Right lobe of liver (tissue), 6 donors: ENCODE results near the gene EEFSEC. TPM values are rescaled to one million over a fixed set of nuclear protein-coding genes. Genes with fewer than 3 reads are reported as not detected.

Experiments
- ATAC-seq, 4 donors: fragments of 200-7000 bp; cut with Tn5 transposase; one replicate each; pipeline ENCODE4 v1.9.1; 2020; ENCODE audit warnings: mild to moderate bottlenecking in 4 of 4, moderate library complexity in 4 of 4
- DNase-seq, 3 donors: peaks; one replicate each; pipeline ENCODE4 v3.0.0-alpha.2; 2020
- H3K27ac ChIP-seq, 3 donors: fragments of 200-600 bp; one replicate each; pipeline ENCODE4 v1.8.0; 2022
- H3K27me3 ChIP-seq, 2 donors: fragments of 200-600 bp; one replicate each; pipeline ENCODE4 v1.8.0; 2022
- H3K36me3 ChIP-seq, 4 donors: fragments of 200-600 bp; sonication (generic) in 1 of 4; one replicate each; pipeline versions ENCODE4 v1.5.1 to v1.8.0; 2017 to 2022; ENCODE audit warnings: control low read depth in 1 of 4
- H3K4me1 ChIP-seq, 4 donors: fragments of 200-600 bp; sonication (generic) in 1 of 4; one replicate each; pipeline versions ENCODE4 v1.5.1 to v1.8.0; 2017 to 2022; ENCODE audit warnings: control low read depth in 1 of 4
- H3K4me3 ChIP-seq, 3 donors: fragments of 200-600 bp; one replicate each; pipeline ENCODE4 v1.8.0; 2022
- H3K9me3 ChIP-seq, 4 donors: fragments of 200-600 bp; sonication (generic) in 1 of 4; one replicate each; pipeline versions ENCODE4 v1.5.1 to v1.8.0; 2017 to 2022; ENCODE audit warnings: control low read depth in 1 of 4
- CTCF ChIP-seq, 4 donors: fragments of 200-600 bp in 3 of 4; fragments of 450-650 bp in 1 of 4; IDR thresholded peaks; one replicate each; pipeline versions ENCODE4 v1.5.1 to v1.8.0; 2016 to 2022; ENCODE audit warnings: antibody characterized with exemption in 4 of 4, mild to moderate bottlenecking in 2 of 4
- POLR2A ChIP-seq: fragments of 450-650 bp; IDR thresholded peaks from one replicate; pipeline ENCODE4 v1.6.1; 2017; ENCODE audit warnings: antibody characterized with exemption, mild to moderate bottlenecking
- WGBS: methylation state at CpG from one replicate; pipeline ENCODE4 v1.1.6; 2018; ENCODE audit warnings: low coverage, low lambda C conversion rate; ENCODE audit not compliant: insufficient coverage; ENCODE audit errors: missing lambda C conversion rate; 5-methylcytosine and 5-hydroxymethylcytosine counted together
- intact Hi-C, 2 donors: fragments of 100-400 bp; cut with DNase I; formaldehyde crosslinking; loops; one replicate each; pipeline versions ENCODE4 v1.11.2 to v1.14.1; 2022
- total RNA-seq, 6 experiments: library from RNA; depleted of rRNA in 2 of 6; stranded (reverse); fragments of >200 nt in 2 of 6; fragmentation: NEBNext Ultra II Directional in 3 of 6; extraction: Animal tissue kit (Norgen Biotek cat#: 25700) in 3 of 6; gene quantifications; one replicate each; pipeline versions ENCODE4 v1.1.0 to v1.2.4, GENCODE V29; 2016 to 2023
- donor health status: DM: no; HTN: yes; CAD: no.
- donor health status: DM: no; HTN: no; CAD: no.
- donor health status: DM: no; HTN: no; CAD: no.
- donor health status: DM: no; HTN: yes; CAD: no.
- donor health status: DM: no; HTN: yes; CAD: no.

The EEFSEC gene
- total RNA-seq, 6 experiments from 2014 or later, result 10.1 to 24.0 (median 13.4) TPM

GRCh38 chr3:128192131-128192530, 38.9 kb downstream of the EEFSEC start:
- H3K4me1 ChIP-seq, result no peaks in the 10 kb centered on the region
- H3K27me3 ChIP-seq, result no peaks in the 10 kb centered on the region
- H3K27ac ChIP-seq, result no peak overlapping the region
- 85% methylated on average over 4 of the region's 7 CpGs for WGBS
- no peaks in the 10 kb centered on the region for H3K36me3 ChIP-seq
- no peak for ATAC-seq
- no peak for TF ChIP-seq CTCF (IDR thresholded peaks at IDR 0.05)
- no peak for TF ChIP-seq POLR2A
- H3K4me3 ChIP-seq, result no peak overlapping the region
- no peaks in the 10 kb centered on the region for H3K9me3 ChIP-seq
- intact Hi-C loops, result no loop called here
- no peak for DNase-seq

- H3K36me3 ChIP-seq, result no peaks in the 10 kb centered on the region
- TF ChIP-seq POLR2A (no peak), CTCF (IDR thresholded peaks at IDR 0.05) (no peak)
- H3K4me3 ChIP-seq, result no peak overlapping the region
- intact Hi-C loops, result no loop called here
- 80% methylated on average over 1 of the region's 2 CpGs for WGBS
- no peaks in the 10 kb centered on the region for H3K9me3 ChIP-seq
- H3K27ac ChIP-seq, result no peak overlapping the region
- H3K4me1 ChIP-seq, result no peaks in the 10 kb centered on the region
- ATAC-seq (no peak), DNase-seq (no peak)
- no peaks in the 10 kb centered on the region for H3K27me3 ChIP-seq
Measured at GRCh38 chr3:128193168-128193567, 39.9 kb downstream of the EEFSEC start.

GRCh38 chr3:128194843-128195242, 41.6 kb downstream of the EEFSEC start:
- Histone ChIP-seq H3K4me1 (no peaks in the 10 kb centered on the region), H3K9me3 (no peaks in the 10 kb centered on the region), H3K27me3 (no peaks in the 10 kb centered on the region), H3K27ac (no peak overlapping the region), H3K36me3 (no peaks in the 10 kb centered on the region), H3K4me3 (no peak overlapping the region)
- TF ChIP-seq POLR2A (no peak), CTCF (IDR thresholded peaks at IDR 0.05) (no peak)
- intact Hi-C loops, result no loop called here
- WGBS, result 69% methylated on average over 4 of the region's 4 CpGs
- ATAC-seq, result no peak
- DNase-seq, result no peak

GRCh38 chr3:128195369-128195768, 42.1 kb downstream of the EEFSEC start:
- ATAC-seq (no peak), DNase-seq (no peak)
- H3K27ac ChIP-seq, result no peak overlapping the region
- no peaks in the 10 kb centered on the region for H3K36me3 ChIP-seq
- intact Hi-C loops, result no loop called here
- H3K9me3 ChIP-seq, result no peaks in the 10 kb centered on the region
- H3K4me3 ChIP-seq, result no peak overlapping the region
- no peaks in the 10 kb centered on the region for H3K4me1 ChIP-seq
- H3K27me3 ChIP-seq, result no peaks in the 10 kb centered on the region
- TF ChIP-seq CTCF (IDR thresholded peaks at IDR 0.05) (no peak), POLR2A (no peak)
- no CpG with 5 or more reads among the region's 5 CpGs for WGBS

- H3K27ac ChIP-seq, result no peak overlapping the region
- WGBS, result 73% methylated on average over 4 of the region's 6 CpGs
- no peaks in the 10 kb centered on the region for H3K27me3 ChIP-seq
- no peak overlapping the region for H3K4me3 ChIP-seq
- no peaks in the 10 kb centered on the region for H3K36me3 ChIP-seq
- ATAC-seq (no peak), DNase-seq (no peak)
- no peaks in the 10 kb centered on the region for H3K4me1 ChIP-seq
- no peak for TF ChIP-seq CTCF (IDR thresholded peaks at IDR 0.05)
- no peak for TF ChIP-seq POLR2A
- intact Hi-C loops, result no loop called here
- H3K9me3 ChIP-seq, result no peaks in the 10 kb centered on the region
Measured at GRCh38 chr3:128195802-128196201, 42.5 kb downstream of the EEFSEC start.
